HEK293T (cell line): ENCODE measurements around the gene MUC20.

Experiments used
- ARNT ChIP-seq: fragments of 450-650 bp; IDR thresholded peaks from 2 replicates; pipeline ENCODE4 v1.6.1; 2017; ENCODE audit warnings: mild to moderate bottlenecking
- BHLHE40 ChIP-seq: fragments of 450-650 bp; IDR thresholded peaks from 2 replicates; pipeline ENCODE4 v1.6.1; 2016; ENCODE audit warnings: mild to moderate bottlenecking, moderate library complexity, borderline replicate concordance
- CTBP1 ChIP-seq: fragments of 450-650 bp; IDR thresholded peaks from 2 replicates; pipeline ENCODE4 v1.6.1; 2016; ENCODE audit warnings: borderline replicate concordance
- ELF4 ChIP-seq: fragments of 450-650 bp; IDR thresholded peaks from 2 replicates; pipeline ENCODE4 v1.6.1; 2017; ENCODE audit warnings: antibody characterized with exemption
- FOXK2 ChIP-seq: fragments of 450-650 bp; IDR thresholded peaks from 2 replicates; pipeline ENCODE4 v1.6.1; 2016; ENCODE audit warnings: mild to moderate bottlenecking
- FOXM1 ChIP-seq: fragments of 450-650 bp; IDR thresholded peaks from 2 replicates; pipeline ENCODE4 v1.6.1; 2017; ENCODE audit warnings: mild to moderate bottlenecking, borderline replicate concordance
- L3MBTL2 ChIP-seq: fragments of 450-650 bp; conservative IDR thresholded peaks from 2 replicates; pipeline ENCODE4 v1.6.1; 2016; ENCODE audit warnings: mild to moderate bottlenecking
- LEF1 ChIP-seq: fragments of 450-650 bp; IDR thresholded peaks from 2 replicates; pipeline ENCODE4 v1.6.1; 2017; ENCODE audit warnings: mild to moderate bottlenecking, borderline replicate concordance
- NFRKB ChIP-seq: fragments of 450-650 bp; IDR thresholded peaks from 2 replicates; pipeline ENCODE4 v1.6.1; 2016; ENCODE audit warnings: mild to moderate bottlenecking, moderate library complexity
- PKNOX1 ChIP-seq: fragments of 450-650 bp; IDR thresholded peaks from 2 replicates; pipeline ENCODE4 v1.6.1; 2016
- SP1 ChIP-seq: fragments of 450-650 bp; IDR thresholded peaks from 2 replicates; pipeline ENCODE4 v1.6.1; 2017
- SUZ12 ChIP-seq: fragments of 450-650 bp; IDR thresholded peaks from 2 replicates; pipeline ENCODE4 v1.6.1; 2016; ENCODE audit warnings: mild to moderate bottlenecking
- TARDBP ChIP-seq: fragments of 450-650 bp; IDR thresholded peaks from 2 replicates; pipeline ENCODE4 v1.6.1; 2016
- ZNF384 ChIP-seq: fragments of 450-650 bp; IDR thresholded peaks from 2 replicates; pipeline ENCODE4 v1.6.1; 2016

GRCh38 chr3:195751560-195751959 lies 30.8 kb downstream of the MUC20 start:
- TF ChIP-seq SP1 (no peak), FOXK2 (no peak), FOXM1 (no peak), LEF1 (no peak), ELF4 (no peak), ARNT (no peak), BHLHE40 (no peak), SUZ12 (no peak), NFRKB (no peak), L3MBTL2 (no peak), PKNOX1 (no peak), ZNF384 (no peak), TARDBP (no peak), CTBP1 (no peak)
